GM21423 (cell line): Measurements from ENCODE around the gene TMEM132C.

ENCODE experiments used
- ATAC-seq: cut with Tn5 transposase; IDR thresholded peaks from one replicate; pipeline ENCODE4 v1.9.1; 2021; ENCODE audit warnings: mild to moderate bottlenecking, moderate library complexity; ENCODE audit not compliant: unreplicated experiment

The TMEM132C gene

GRCh38 chr12:128288357-128288756, 21.4 kb downstream of the TMEM132C start:
- no peak for ATAC-seq

DNA sequence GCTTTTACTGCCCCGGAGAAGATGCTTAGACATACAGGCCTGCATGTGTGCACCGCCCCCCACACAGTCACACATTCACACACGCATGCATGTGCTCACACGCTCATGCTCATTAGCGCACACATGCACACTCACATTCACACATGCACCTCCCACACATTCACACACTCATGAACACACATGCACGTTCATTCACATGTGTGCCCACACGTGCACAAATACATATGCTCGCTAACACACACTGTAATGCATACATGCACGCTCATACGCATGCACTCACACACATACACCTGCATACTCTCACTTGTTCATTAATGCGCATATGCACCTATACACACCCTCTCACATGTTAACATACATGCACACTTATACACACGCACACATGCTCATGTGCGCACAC, 21.9 kb downstream of the TMEM132C start:
- ATAC-seq, result no peak

DNA sequence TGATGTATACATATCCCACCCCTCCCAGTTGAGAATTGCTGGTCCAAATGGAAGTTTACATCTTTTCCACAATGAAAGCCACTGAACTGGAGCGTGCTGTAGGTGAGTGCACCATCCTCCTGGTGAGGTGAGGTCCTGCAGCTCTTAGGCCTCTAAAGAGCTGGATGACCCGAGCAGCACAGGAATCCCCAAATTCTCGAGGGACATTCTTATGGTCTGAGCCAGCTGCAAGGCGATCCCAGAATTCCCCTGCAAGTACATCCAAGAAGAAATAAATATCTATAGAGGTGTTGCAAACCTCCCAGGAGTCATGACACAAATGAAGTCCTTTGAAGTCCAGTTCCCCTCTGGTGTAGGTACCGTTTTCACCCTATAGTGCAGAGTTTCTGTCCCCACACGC, 24.0 kb downstream of the TMEM132C start:
- no peak for ATAC-seq

- ATAC-seq, result no peak
These were observed 31.2 kb downstream of the TMEM132C start for GRCh38 chr12:128298091-128298748.

GRCh38 chr12:128305336-128305892, 38.4 kb downstream of the TMEM132C start:
- no peak for ATAC-seq

GRCh38 chr12:128307791-128308190, 40.8 kb downstream of the TMEM132C start:
- ATAC-seq, result no peak

DNA sequence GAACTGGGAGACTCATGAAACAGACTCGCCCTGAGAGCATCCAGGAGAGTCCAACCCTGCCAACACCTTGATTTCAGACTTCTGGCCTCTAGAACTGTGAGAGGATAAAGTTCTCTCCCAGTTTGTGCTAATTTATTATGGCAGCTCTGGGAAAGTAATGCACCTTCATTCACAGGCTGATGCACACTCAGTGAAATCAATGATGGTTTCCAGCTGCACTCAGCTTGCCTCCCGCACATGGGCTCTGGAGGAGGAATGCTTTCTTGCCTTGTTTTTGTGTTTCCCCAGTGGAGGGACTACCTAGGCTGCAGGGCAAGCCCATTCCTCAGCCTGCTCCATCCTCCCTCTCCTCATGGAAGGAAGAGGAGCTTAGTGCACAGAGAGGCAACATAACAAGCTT, 45.7 kb downstream of the TMEM132C start:
- ATAC-seq, result no peak

DNA sequence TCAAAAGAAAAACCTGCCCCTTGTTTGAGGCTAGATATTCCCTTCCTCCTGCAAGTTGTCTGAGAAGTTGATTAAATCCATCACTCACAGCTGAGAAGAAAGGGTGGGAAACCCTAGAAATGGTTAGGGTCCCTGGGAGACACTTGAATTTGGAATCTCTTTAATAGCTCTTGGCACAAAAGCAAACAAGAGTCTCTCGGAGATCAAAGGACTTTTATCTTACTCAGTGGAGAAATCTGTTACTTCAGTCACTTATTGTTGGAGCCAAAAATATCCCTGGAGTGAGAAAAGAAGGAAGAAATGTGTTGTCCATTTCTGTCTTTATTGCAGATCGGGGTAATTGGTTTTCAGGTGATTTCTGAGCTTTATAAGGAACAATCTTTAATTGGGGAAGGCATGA, 47.0 kb downstream of the TMEM132C start:
- no peak for ATAC-seq

DNA sequence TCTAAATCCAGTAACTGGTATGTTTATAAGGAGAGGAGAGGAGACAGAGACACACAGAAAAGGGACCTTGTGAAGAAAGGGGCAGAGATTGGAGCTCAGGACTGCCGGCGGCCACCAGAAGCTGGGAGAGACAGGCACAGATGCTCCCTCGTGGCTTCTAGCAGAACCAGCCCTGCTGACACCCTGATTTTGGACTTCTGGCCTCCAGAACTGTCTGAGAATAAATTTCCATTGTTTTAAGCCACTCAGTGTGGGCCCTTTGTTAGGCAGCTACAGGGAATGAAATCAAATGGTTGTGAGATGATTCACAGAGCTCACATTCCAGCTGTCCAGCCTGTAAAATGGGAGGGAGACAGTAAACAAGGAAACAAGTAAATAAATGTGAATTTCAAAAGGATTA, 47.6 kb downstream of the TMEM132C start:
- no peak for ATAC-seq

- no peak for ATAC-seq
These were observed 49.1 kb downstream of the TMEM132C start for GRCh38 chr12:128316078-128316477.

DNA sequence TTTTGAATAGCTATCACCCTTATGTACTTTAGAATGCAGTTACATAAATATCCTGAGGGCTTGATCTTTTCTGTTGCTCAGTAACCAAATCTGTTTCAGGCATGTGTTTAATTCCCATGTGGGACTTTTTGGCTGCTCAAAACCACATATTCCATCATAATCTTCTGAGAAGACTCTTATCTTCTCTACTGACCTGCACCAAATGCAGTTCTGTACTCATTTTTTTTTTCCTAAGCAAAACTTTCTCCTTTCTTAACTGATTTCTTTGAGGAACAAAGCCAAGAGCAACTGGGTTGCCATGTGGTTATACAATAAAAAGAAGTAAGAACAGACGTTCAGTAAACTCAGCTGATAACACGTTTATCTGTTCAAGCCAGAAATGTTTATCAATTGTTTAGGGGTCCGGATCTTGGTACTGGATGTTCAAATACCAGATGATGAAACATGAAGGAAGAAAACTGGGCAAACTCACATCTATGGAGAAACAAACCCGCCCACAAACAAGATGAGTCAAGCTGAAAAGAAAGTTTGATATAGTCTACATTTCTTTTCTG, 50.1 kb downstream of the TMEM132C start:
- ATAC-seq, result no peak

DNA sequence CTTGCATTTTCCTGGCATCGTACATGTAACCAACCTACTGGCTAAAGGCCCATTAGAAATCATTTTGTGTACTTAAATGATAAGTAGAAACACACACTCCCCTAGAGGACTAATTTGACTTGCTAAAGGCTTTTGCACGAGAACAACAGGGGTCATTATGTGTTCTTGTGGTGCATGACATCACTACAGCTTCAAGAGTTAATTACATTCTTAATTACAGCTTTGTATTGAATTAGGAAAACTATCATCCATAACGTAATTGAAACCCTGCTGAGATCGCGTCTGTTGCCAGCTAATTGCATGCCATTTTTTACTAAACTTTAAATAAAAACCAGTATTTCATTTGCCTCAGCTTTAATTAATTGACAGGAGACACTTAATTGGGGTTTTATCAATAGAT, 51.4 kb downstream of the TMEM132C start:
- ATAC-seq, result no peak

DNA sequence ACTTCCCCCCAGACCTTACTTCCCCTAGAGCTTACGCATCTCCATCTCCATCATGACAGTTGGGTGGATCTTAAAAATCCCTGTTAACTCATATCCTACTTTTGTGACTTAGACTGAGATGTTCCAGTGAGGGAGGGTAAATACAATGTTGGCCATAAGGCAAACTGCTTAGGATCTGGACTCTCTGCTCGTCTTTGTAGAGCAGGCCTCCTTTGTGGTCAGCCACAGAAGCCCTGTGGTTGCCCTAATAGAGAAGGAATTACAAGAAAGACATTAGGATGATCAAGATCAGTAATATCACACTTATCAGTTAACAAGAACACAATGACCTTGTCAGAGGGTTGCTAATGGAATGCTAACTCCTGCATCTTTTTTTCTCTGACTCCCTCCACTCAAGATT, 52.0 kb downstream of the TMEM132C start:
- no peak for ATAC-seq

- no peak for ATAC-seq
These were observed 55.4 kb downstream of the TMEM132C start for GRCh38 chr12:128322341-128322740.

DNA sequence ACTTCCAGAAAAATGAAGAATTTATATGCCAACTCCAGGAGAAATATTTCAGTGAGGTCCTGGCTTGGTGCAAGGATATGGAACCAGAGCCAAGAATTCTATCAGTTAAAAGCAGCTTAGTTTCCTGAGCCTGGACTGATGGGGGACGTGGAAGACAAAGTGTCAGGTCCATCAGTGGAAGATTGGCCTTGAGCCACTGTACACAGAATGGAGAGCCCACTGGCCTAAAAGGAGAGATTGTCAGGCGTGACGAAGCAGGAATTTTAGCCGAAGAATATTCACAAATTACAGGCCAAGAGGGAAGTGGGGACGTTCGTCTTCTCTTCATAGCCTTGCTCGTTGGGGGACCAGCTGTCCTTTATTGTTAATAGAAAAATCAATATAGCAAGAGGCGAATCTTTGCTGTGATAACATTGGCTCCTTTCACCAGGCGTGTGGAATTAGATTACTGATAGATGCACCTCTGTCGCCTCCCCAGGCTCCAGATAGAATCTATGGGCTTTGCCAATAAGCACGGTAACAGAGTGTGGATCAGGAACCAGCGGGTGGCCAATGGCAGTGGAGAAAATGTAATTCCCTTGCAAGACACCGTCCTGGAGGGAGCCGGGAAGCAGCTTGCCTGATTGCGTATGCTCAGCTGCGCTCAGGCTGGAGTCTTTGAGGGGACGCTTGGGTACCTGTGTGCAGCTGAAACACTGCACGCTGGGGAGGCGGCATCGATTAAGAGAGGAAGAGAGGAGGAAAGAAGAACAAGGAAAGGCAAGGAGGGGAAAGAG, 56.4 kb downstream of the TMEM132C start:
- ATAC-seq, result no peak

GRCh38 chr12:128325646-128326045, 58.7 kb downstream of the TMEM132C start:
- ATAC-seq, result no peak

- no peak for ATAC-seq
These were observed 59.4 kb downstream of the TMEM132C start for GRCh38 chr12:128326406-128326805.

GRCh38 chr12:128328961-128329360, 62.0 kb downstream of the TMEM132C start:
- ATAC-seq, result no peak

GRCh38 chr12:128336204-128337070, 69.5 kb downstream of the TMEM132C start:
- no peak for ATAC-seq

DNA sequence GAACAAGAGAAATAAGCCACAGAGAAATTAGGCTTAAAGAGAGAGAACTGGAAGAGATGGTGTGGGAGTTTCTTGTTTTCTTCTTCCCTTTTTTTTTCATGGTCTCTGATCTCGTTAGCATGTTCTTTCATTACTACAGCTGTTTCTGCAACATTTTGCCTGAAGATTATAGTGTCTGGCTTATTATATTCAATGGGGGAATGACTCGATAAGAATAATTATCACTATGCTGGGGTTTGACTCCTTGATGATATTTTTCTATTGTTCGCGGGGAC, 70.0 kb downstream of the TMEM132C start:
- ATAC-seq, result no peak

DNA sequence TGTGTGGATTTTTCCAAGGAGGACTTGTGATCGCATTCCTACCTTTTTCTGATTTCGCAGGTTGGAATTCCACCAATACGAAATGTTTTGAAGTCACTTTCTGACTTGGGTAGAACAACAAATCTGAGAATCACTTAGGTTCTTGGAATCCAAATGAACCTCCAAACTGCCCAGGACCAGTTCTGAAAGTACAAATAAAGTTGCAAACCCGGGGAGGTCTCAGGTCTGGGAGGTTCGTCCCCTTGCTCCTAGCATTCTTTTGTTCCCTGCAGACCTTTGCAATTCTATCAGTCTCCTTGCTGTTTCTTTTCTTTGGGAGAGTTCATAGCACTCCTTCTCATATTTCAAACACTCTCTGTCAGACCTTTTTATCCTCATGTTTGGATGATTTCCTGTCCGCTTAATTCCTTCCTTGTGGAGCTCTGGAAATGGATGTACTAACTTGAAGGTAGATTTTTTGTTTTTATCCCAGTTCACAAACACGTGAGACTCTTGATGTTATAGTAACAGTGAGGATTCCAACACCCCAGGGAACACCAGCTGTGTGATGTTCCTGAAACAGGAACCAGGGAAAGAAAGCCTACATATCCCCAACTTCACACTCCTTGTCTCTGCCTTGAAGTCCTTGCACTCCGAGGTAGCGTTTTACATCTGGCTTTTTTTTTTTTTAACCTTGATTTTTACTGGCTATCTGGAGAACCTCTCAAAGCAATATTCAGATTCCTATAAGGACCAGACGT, 70.6 kb downstream of the TMEM132C start:
- ATAC-seq, result no peak
